ENCODE measurements around the gene ARID1B. TPM values are rescaled to one million over a fixed set of nuclear protein-coding genes. Genes with fewer than 3 reads are reported as not detected.

The ARID1B gene
- total and polyA plus RNA-seq, 2 donors: 36.2 to 213 TPM

GRCh38 chr6:156778454-156779205 lies 1.5 kb downstream of the ARID1B start:
- Histone ChIP-seq H3K36me3 (ENCODE audit: insufficient read depth) (no peaks in the 10 kb centered on the region), H3K4me1 (ENCODE audit: insufficient read depth) (no peaks in the 10 kb centered on the region), H3K27ac (ENCODE audit: low read depth) (peak overlapping the region; percentile 99), H3K4me3 (ENCODE audit: low read depth, low read length) (peak overlapping the region; percentile 99)
- DNase-seq (ENCODE audit: extremely low spot score): no peak
- under 1% methylated on average over 91 of the region's 100 CpGs for WGBS

GRCh38 chr6:156779206-156780094 lies 2.3 kb downstream of the ARID1B start:
- no peak for DNase-seq (ENCODE audit: extremely low spot score)
- under 1% methylated on average over 108 of the region's 108 CpGs for WGBS
- H3K36me3 ChIP-seq (ENCODE audit: insufficient read depth): no peaks in the 10 kb centered on the region
- H3K4me1 ChIP-seq (ENCODE audit: insufficient read depth): no peaks in the 10 kb centered on the region
- peak overlapping the region; percentile 99 for H3K27ac ChIP-seq (ENCODE audit: low read depth)
- peak overlapping the region; percentile 99 for H3K4me3 ChIP-seq (ENCODE audit: low read depth, low read length)

GRCh38 chr6:156780102-156780641 lies 3.0 kb downstream of the ARID1B start:
- Histone ChIP-seq H3K36me3 (ENCODE audit: insufficient read depth) (no peaks in the 10 kb centered on the region), H3K27ac (ENCODE audit: low read depth) (no peak overlapping the region), H3K4me1 (ENCODE audit: insufficient read depth) (peaks cover under 1% of the 10 kb centered on the region), H3K4me3 (ENCODE audit: low read depth, low read length) (peak overlapping the region; percentile 99)
- WGBS: 1% methylated on average over 9 of the region's 9 CpGs
- peak; percentile 70 for DNase-seq (ENCODE audit: extremely low spot score)

GRCh38 chr6:156780962-156781853 lies 4.0 kb downstream of the ARID1B start:
- Histone ChIP-seq H3K36me3 (ENCODE audit: insufficient read depth) (no peaks in the 10 kb centered on the region), H3K27ac (ENCODE audit: low read depth) (no peak overlapping the region), H3K4me3 (ENCODE audit: low read depth, low read length) (peak overlapping the region; percentile 18), H3K4me1 (ENCODE audit: insufficient read depth) (peaks cover 2% of the 10 kb centered on the region)
- 8% methylated on average over 8 of the region's 8 CpGs for WGBS
- no peak for DNase-seq (ENCODE audit: extremely low spot score)

GRCh38 chr6:156781861-156782631 lies 4.9 kb downstream of the ARID1B start:
- 8% methylated on average over 8 of the region's 8 CpGs for WGBS
- peak overlapping the region; percentile 50 for H3K27ac ChIP-seq (ENCODE audit: low read depth)
- DNase-seq (ENCODE audit: extremely low spot score): no peak
- no peaks in the 10 kb centered on the region for H3K36me3 ChIP-seq (ENCODE audit: insufficient read depth)
- H3K4me3 ChIP-seq (ENCODE audit: low read depth, low read length): no peak overlapping the region
- peaks cover 2% of the 10 kb centered on the region for H3K4me1 ChIP-seq (ENCODE audit: insufficient read depth)

- H3K27ac ChIP-seq (ENCODE audit: low read depth): peak overlapping the region; percentile 50
- H3K4me1 ChIP-seq (ENCODE audit: insufficient read depth): peaks cover 2% of the 10 kb centered on the region
- no peaks in the 10 kb centered on the region for H3K36me3 ChIP-seq (ENCODE audit: insufficient read depth)
- no peak overlapping the region for H3K4me3 ChIP-seq (ENCODE audit: low read depth, low read length)
- WGBS: 8% methylated on average over 2 of the region's 2 CpGs
- no peak for DNase-seq (ENCODE audit: extremely low spot score)
Measured at GRCh38 chr6:156782691-156783320, 5.6 kb downstream of the ARID1B start.

- Histone ChIP-seq H3K27ac (ENCODE audit: low read depth) (no peak overlapping the region), H3K4me1 (ENCODE audit: insufficient read depth) (peaks cover 4% of the 10 kb centered on the region), H3K36me3 (ENCODE audit: insufficient read depth) (no peaks in the 10 kb centered on the region), H3K4me3 (ENCODE audit: low read depth, low read length) (no peak overlapping the region)
- DNase-seq (ENCODE audit: extremely low spot score): no peak
- WGBS: 67% methylated on average over 6 of the region's 6 CpGs
Measured at GRCh38 chr6:156783958-156784357, 6.8 kb downstream of the ARID1B start.

GRCh38 chr6:156786652-156787051 lies 9.5 kb downstream of the ARID1B start:
- WGBS: 77% methylated on average over 4 of the region's 4 CpGs
- peaks cover 5% of the 10 kb centered on the region for H3K4me1 ChIP-seq (ENCODE audit: insufficient read depth)

GRCh38 chr6:156787569-156788492 lies 10.7 kb downstream of the ARID1B start:
- no peak overlapping the region for H3K4me3 ChIP-seq (ENCODE audit: low read depth, low read length)
- DNase-seq (ENCODE audit: extremely low spot score): no peak
- H3K4me1 ChIP-seq (ENCODE audit: insufficient read depth): peaks cover 5% of the 10 kb centered on the region
- H3K36me3 ChIP-seq (ENCODE audit: insufficient read depth): no peaks in the 10 kb centered on the region
- WGBS: 75% methylated on average over 5 of the region's 5 CpGs
- no peak overlapping the region for H3K27ac ChIP-seq (ENCODE audit: low read depth)

More at GRCh38 chr6:156786652-156787051, 9.5 kb downstream of the ARID1B start:
- Histone ChIP-seq H3K27ac (ENCODE audit: low read depth) (no peak overlapping the region), H3K36me3 (ENCODE audit: insufficient read depth) (no peaks in the 10 kb centered on the region), H3K4me3 (ENCODE audit: low read depth, low read length) (no peak overlapping the region)
- no peak for DNase-seq (ENCODE audit: extremely low spot score)

GRCh38 chr6:156789081-156789943 lies 12.1 kb downstream of the ARID1B start:
- H3K27ac ChIP-seq (ENCODE audit: low read depth): no peak overlapping the region
- no peaks in the 10 kb centered on the region for H3K36me3 ChIP-seq (ENCODE audit: insufficient read depth)
- WGBS: 79% methylated on average over 7 of the region's 7 CpGs
- H3K4me1 ChIP-seq (ENCODE audit: insufficient read depth): peaks cover 5% of the 10 kb centered on the region
- no peak overlapping the region for H3K4me3 ChIP-seq (ENCODE audit: low read depth, low read length)
- DNase-seq (ENCODE audit: extremely low spot score): no peak

Data from urinary bladder (tissue), 4 donors.